Loucy (cell line): ENCODE results near the gene SRPRB.

Experiments used
- H2AFZ ChIP-seq: fragments of 200-600 bp; sonication (generic); 2 replicates; pipeline ENCODE4 v1.6.0; 2016; ENCODE audit warnings: antibody characterized with exemption, mild to moderate bottlenecking, low read length, moderate library complexity
- H3F3A ChIP-seq: fragments of 200-600 bp; 2 replicates; pipeline ENCODE4 v1.6.0; 2016; ENCODE audit warnings: antibody characterized with exemption, low read depth, mild to moderate bottlenecking
- H3K27me3 ChIP-seq: fragments of 200-600 bp; sonication (generic); 2 replicates; pipeline ENCODE4 v1.6.1; 2014; ENCODE audit warnings: low read length, mild to moderate bottlenecking; ENCODE audit not compliant: insufficient read depth, poor library complexity, severe bottlenecking
- H3K36me3 ChIP-seq: fragments of 200-600 bp; sonication (generic); 2 replicates; pipeline ENCODE4 v1.6.1; 2016; ENCODE audit warnings: low read length; ENCODE audit not compliant: insufficient read depth
- H3K4me1 ChIP-seq: fragments of 200-600 bp; sonication (generic); 2 replicates; pipeline ENCODE4 v1.5.1; 2014; ENCODE audit warnings: low read length, mild to moderate bottlenecking; ENCODE audit not compliant: insufficient read depth, poor library complexity, severe bottlenecking
- H3K4me2 ChIP-seq: fragments of 200-600 bp; sonication (generic); 2 replicates; pipeline ENCODE4 v1.6.0; 2014; ENCODE audit warnings: antibody characterized with exemption, low read length, low read depth, mild to moderate bottlenecking; ENCODE audit not compliant: poor library complexity, severe bottlenecking
- H3K4me3 ChIP-seq: fragments of 200-600 bp; sonication (generic); 2 replicates; pipeline ENCODE4 v1.5.1; 2014; ENCODE audit warnings: low read length, mild to moderate bottlenecking, mixed read lengths; ENCODE audit not compliant: poor library complexity, severe bottlenecking
- H3K79me2 ChIP-seq: fragments of 200-600 bp; sonication (generic); 2 replicates; pipeline ENCODE4 v1.6.1; 2014; ENCODE audit warnings: low read length; ENCODE audit not compliant: insufficient read depth
- H3K9ac ChIP-seq: fragments of 200-600 bp; sonication (generic); 2 replicates; pipeline ENCODE4 v1.6.0; 2014; ENCODE audit warnings: mild to moderate bottlenecking, low read depth, low read length, moderate library complexity; ENCODE audit not compliant: poor library complexity, severe bottlenecking
- H3K9me2 ChIP-seq: fragments of 200-600 bp; sonication (generic); replicated peaks from 2 replicates; pipeline ENCODE4 v1.6.1; 2016; ENCODE audit warnings: low read depth, low read length, mixed read lengths
- H3K9me3 ChIP-seq: fragments of 200-600 bp; sonication (generic); 2 replicates; pipeline ENCODE4 v1.6.1; 2014; ENCODE audit warnings: mild to moderate bottlenecking, antibody characterized with exemption, low read length, low read depth; ENCODE audit not compliant: insufficient read depth
- H4K20me1 ChIP-seq: fragments of 200-600 bp; sonication (generic); 2 replicates; pipeline ENCODE4 v1.6.0; 2014; ENCODE audit warnings: antibody characterized with exemption, low read length, mild to moderate bottlenecking; ENCODE audit not compliant: insufficient read depth, poor library complexity, severe bottlenecking
- CTCF ChIP-seq: fragments of 200-600 bp; sonication (generic); conservative IDR thresholded peaks from 2 replicates; pipeline ENCODE4 v1.5.1; 2014; ENCODE audit warnings: mild to moderate bottlenecking, antibody characterized with exemption, low read length
- EZH2phosphoT487 ChIP-seq: fragments of 200-600 bp; IDR thresholded peaks from 2 replicates; pipeline ENCODE4 v1.6.1; 2018; ENCODE audit warnings: antibody characterized with exemption, mild to moderate bottlenecking, moderate library complexity, borderline replicate concordance

Gene SRPRB

DNA sequence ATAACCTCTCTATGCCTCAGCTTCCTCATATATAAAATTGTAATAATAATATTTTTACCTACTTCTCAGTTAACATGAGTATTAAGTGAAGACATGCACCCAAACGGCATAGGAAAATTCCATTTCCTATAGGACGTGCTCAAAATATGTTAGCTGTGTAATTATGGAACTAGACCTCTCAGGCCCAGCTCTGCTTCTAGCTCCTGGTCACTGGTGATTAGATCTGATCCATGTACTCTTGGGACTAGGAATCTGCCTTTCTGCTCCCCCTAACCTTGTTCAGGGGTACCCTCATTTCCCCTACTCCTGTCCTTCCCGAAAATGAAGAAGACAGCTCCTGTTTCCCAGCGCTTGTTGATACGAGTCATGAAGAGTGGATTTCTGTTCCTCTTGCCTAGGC is 29.8 kb upstream of the SRPRB start:
- Histone ChIP-seq H2AFZ (no peak overlapping the region), H3K9ac (no peak overlapping the region), H3K9me3 (no peaks in the 10 kb centered on the region), H3K4me3 (no peak overlapping the region), H3K9me2 (no peaks in the 10 kb centered on the region), H3K79me2 (no peaks in the 10 kb centered on the region), H3K4me1 (no peaks in the 10 kb centered on the region), H4K20me1 (no peaks in the 10 kb centered on the region), H3K4me2 (no peak overlapping the region), H3K36me3 (no peaks in the 10 kb centered on the region), H3F3A (no peaks in the 10 kb centered on the region), H3K27me3 (no peaks in the 10 kb centered on the region)
- no peak for TF ChIP-seq EZH2phosphoT487
- no peak for TF ChIP-seq CTCF

DNA sequence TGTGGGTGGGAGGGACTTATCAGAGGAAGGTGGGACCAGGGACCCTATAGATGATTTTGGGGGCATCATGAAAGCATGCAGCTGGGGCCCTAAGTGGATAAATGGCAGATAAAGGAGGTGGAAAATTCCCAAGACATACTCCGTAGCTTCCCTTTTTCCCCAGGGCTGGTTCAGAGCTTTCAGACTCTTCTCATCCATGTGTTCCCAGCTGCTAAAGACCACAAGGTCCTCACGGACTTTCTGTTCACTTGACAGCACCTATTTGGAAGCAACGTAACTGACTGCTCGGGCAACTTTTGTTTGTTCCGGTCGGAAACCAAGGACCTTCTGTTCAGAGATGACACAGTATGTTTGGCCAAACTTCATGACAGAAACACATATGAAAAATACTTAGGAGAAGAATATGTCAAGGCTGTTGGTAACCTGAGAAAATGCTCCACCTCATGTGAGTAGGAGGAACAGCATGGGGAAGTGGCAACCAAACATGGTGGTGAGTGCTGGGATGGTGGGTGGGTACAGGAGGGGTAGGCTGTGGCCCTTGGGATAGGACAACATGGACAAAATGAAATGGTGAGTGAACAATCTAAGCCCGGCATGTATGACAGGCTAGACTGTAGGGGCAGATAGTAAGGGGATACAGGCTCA is 28.7 kb upstream of the SRPRB start:
- Histone ChIP-seq H3K9ac (no peak overlapping the region), H3F3A (no peaks in the 10 kb centered on the region), H4K20me1 (no peaks in the 10 kb centered on the region), H3K79me2 (no peaks in the 10 kb centered on the region), H3K27me3 (no peaks in the 10 kb centered on the region), H3K4me1 (no peaks in the 10 kb centered on the region), H3K36me3 (no peaks in the 10 kb centered on the region), H3K4me3 (no peak overlapping the region), H3K9me2 (no peaks in the 10 kb centered on the region), H3K9me3 (no peaks in the 10 kb centered on the region), H3K4me2 (no peak overlapping the region), H2AFZ (no peak overlapping the region)
- TF ChIP-seq CTCF, result no peak
- no peak for TF ChIP-seq EZH2phosphoT487

GRCh38 chr3:133777807-133778568 is 27.6 kb upstream of the SRPRB start:
- TF ChIP-seq EZH2phosphoT487 (no peak), CTCF (no peak)

More at GRCh38 chr3:133777807-133778568, 27.6 kb upstream of the SRPRB start:
- Histone ChIP-seq H3K27me3 (no peaks in the 10 kb centered on the region), H3F3A (no peaks in the 10 kb centered on the region), H3K79me2 (no peaks in the 10 kb centered on the region), H3K36me3 (no peaks in the 10 kb centered on the region), H4K20me1 (no peaks in the 10 kb centered on the region), H3K9me3 (no peaks in the 10 kb centered on the region), H2AFZ (no peak overlapping the region), H3K9ac (no peak overlapping the region), H3K9me2 (no peaks in the 10 kb centered on the region), H3K4me1 (no peaks in the 10 kb centered on the region), H3K4me3 (no peak overlapping the region), H3K4me2 (no peak overlapping the region)
